GM13976 (cell line): Measurements from ENCODE around the gene JPT1.
"Not testable (repeated sequence)": the region's sequence is repeated elsewhere in the genome, so short reads cannot be mapped to it uniquely, and the experiment has no call there.

Experiments used
- DNase-seq: peaks from one replicate; pipeline ENCODE4 v3.0.0; 2012; ENCODE audit warnings: low spot score
- in situ Hi-C: fragments of 300-500 bp; cut with MboI; formaldehyde crosslinking; loops from one replicate; pipeline ENCODE4 v1.12.0; 2022; ENCODE audit warnings: low sequenced_read_pairs, mixed read lengths, inconsistent platforms; ENCODE audit not compliant: unreplicated experiment
- TF ChIP-seq, protein P1 (sequence below): IDR thresholded peaks from 2 replicates; pipeline ENCODE4 v1.5.1; 2012; ENCODE audit warnings: borderline replicate concordance, mild to moderate bottlenecking; ENCODE audit not compliant: insufficient read depth; ENCODE audit errors: extremely low read depth, missing control alignments, control extremely low read depth

Gene JPT1

DNA sequence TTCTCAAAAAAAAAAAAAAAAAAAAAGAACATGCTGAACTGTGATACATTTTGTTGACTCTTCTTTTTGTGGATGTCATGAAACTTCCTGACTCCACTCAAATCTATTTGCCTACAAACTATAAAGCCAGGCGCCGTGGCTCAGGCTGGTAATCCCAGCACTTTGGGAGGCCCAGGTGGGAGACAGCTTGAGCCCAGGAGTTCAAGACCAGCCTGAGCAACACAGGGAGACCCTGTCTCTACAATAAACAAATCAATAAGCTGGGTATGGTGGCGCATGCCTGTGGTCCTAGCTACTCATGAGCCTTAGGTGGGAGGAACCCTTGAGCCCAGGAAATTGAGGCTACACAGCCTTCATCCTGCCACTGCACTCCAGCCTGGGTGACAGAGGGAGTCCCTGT is 21.3 kb downstream of the JPT1 start:
- TF ChIP-seq, protein P1, sequence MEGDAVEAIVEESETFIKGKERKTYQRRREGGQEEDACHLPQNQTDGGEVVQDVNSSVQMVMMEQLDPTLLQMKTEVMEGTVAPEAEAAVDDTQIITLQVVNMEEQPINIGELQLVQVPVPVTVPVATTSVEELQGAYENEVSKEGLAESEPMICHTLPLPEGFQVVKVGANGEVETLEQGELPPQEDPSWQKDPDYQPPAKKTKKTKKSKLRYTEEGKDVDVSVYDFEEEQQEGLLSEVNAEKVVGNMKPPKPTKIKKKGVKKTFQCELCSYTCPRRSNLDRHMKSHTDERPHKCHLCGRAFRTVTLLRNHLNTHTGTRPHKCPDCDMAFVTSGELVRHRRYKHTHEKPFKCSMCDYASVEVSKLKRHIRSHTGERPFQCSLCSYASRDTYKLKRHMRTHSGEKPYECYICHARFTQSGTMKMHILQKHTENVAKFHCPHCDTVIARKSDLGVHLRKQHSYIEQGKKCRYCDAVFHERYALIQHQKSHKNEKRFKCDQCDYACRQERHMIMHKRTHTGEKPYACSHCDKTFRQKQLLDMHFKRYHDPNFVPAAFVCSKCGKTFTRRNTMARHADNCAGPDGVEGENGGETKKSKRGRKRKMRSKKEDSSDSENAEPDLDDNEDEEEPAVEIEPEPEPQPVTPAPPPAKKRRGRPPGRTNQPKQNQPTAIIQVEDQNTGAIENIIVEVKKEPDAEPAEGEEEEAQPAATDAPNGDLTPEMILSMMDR = no peak
- in situ Hi-C loops = no loop called here
- no peak for DNase-seq

DNA sequence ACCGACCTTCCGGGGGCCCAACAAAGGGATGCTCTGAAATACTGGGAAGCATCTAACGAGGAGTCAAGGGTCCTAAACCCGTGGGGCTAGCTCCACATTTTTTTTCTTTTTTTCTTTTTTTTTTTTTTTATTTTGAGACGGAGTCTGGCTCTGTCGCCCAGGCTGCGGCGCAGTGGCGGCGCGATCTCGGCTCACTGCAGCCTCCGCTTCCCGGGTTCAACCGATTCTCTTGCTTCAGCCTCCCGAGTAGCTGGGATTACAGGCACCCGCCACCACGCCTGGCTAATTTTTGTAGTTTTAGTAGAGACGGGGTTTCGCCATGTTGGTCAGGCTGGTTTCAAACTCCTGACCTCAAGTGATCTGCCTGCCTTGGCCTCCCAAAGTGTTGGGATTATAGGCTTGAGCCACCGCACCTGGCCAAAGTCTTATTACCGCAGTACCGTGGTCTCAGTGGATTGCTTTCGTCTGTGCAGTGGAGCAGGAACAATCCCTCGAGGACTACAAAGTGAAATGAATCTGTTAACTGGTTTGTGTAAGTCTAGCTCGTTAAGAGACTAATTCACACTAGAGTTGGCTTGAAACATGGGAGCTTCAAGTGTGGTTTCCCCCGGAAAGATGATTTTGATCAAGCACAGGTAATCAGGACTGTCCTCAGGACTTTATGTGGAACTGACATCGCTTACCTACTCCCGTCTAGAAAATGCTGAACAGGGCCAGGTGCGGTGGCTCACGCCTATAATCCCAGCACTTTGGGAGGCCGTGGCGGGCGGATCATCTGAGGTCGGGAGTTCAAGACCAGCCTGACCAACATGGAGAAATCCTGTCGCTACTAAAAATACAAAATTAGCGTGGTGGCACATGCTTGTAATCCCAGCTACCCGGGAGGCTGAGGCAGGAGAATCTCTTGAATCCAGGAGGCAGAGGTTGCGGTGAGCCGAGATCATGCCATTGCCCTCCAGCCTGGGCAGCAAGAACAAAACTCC is 22.0 kb downstream of the JPT1 start:
- in situ Hi-C loops, DNase-seq: not testable (repeated sequence)

- peak; percentile 95 for DNase-seq
- TF ChIP-seq, protein P1 = peak; percentile 82
- in situ Hi-C loops = no loop called here
Measured at GRCh38 chr17:75131278-75132017, 22.9 kb downstream of the JPT1 start, which contains the start of gene NT5C. Gene NT5C, minus strand, starts transcription at chr17:75131742. Its CDS starts 35 bp downstream, at chr17:75131707.

GRCh38 chr17:75130632-75131277 is 23.6 kb downstream of the JPT1 start:
- DNase-seq = peak; percentile 68
- TF ChIP-seq, protein P1 = peak; percentile 75
- in situ Hi-C loops = no loop called here

GRCh38 chr17:75130059-75130631 is 24.2 kb downstream of the JPT1 start:
- DNase-seq = no peak
- TF ChIP-seq, protein P1 = no peak
- in situ Hi-C loops = no loop called here

- TF ChIP-seq, protein P1 = no peak
- in situ Hi-C loops = no loop called here
Measured at GRCh38 chr17:75129576-75129975, 24.7 kb downstream of the JPT1 start.

More at GRCh38 chr17:75129576-75129975, 24.7 kb downstream of the JPT1 start:
- DNase-seq = no peak
